Trophoblast cell (in vitro differentiated cells and primary cell): ENCODE results near the gene PXT1.

ENCODE experiments used
- DNase-seq, 2 donors: peaks; one replicate each; pipeline ENCODE4 v3.0.0-alpha.2; 2016
- H2AFZ ChIP-seq: 2 replicates; pipeline ENCODE4 v1.6.1; 2013; ENCODE audit warnings: low read length, moderate library complexity, mild to moderate bottlenecking; ENCODE audit not compliant: insufficient read depth, poor library complexity
- H2AK5ac ChIP-seq: 2 replicates; pipeline ENCODE4 v1.6.1; 2013; ENCODE audit warnings: mild to moderate bottlenecking, low read length
- H2BK120ac ChIP-seq: 2 replicates; pipeline ENCODE4 v1.6.1; 2013; ENCODE audit warnings: low read length, mild to moderate bottlenecking, moderate library complexity; ENCODE audit not compliant: insufficient read depth, poor library complexity
- H2BK12ac ChIP-seq: 2 replicates; pipeline ENCODE4 v1.6.1; 2013; ENCODE audit warnings: mild to moderate bottlenecking, low read length, moderate library complexity
- H2BK5ac ChIP-seq: 2 replicates; pipeline ENCODE4 v1.6.1; 2013; ENCODE audit warnings: low read length, low read depth, moderate library complexity, mild to moderate bottlenecking; ENCODE audit not compliant: poor library complexity
- H3K14ac ChIP-seq: 2 replicates; pipeline ENCODE4 v1.6.1; 2013; ENCODE audit warnings: mild to moderate bottlenecking, low read length
- H3K18ac ChIP-seq: 2 replicates; pipeline ENCODE4 v1.6.1; 2013; ENCODE audit warnings: mild to moderate bottlenecking, low read length
- H3K23ac ChIP-seq: 2 replicates; pipeline ENCODE4 v1.6.1; 2013; ENCODE audit warnings: low read length
- H3K27ac ChIP-seq: 2 replicates; pipeline ENCODE4 v1.5.1; 2013; ENCODE audit warnings: low read depth, mild to moderate bottlenecking, inconsistent platforms, low read length, moderate library complexity
- H3K27me3 ChIP-seq: 2 replicates; pipeline ENCODE4 v1.6.1; 2013; ENCODE audit warnings: inconsistent platforms, mild to moderate bottlenecking, low read length, moderate library complexity; ENCODE audit not compliant: insufficient read depth
- H3K36me3 ChIP-seq, 2 experiments: 1 replicate in 1 of 2; 2 replicates in 1 of 2; pipeline ENCODE4 v1.6.1; 2013; ENCODE audit warnings: low read length in 2 of 2, mild to moderate bottlenecking in 2 of 2, moderate library complexity in 1 of 2; ENCODE audit not compliant: insufficient read depth in 2 of 2, control insufficient read depth in 1 of 2
- H3K4ac ChIP-seq: 2 replicates; pipeline ENCODE4 v1.6.1; 2013; ENCODE audit warnings: low read depth, mild to moderate bottlenecking, low read length, moderate library complexity
- H3K4me1 ChIP-seq, 2 experiments: 1 replicate in 1 of 2; 2 replicates in 1 of 2; pipeline ENCODE4 v1.6.1; 2013; ENCODE audit warnings: low read length in 2 of 2, mild to moderate bottlenecking in 2 of 2, moderate library complexity in 1 of 2; ENCODE audit not compliant: insufficient read depth in 2 of 2, control insufficient read depth in 1 of 2
- H3K4me2 ChIP-seq: 2 replicates; pipeline ENCODE4 v1.6.1; 2013; ENCODE audit warnings: inconsistent platforms, mild to moderate bottlenecking, low read length, moderate library complexity
- H3K4me3 ChIP-seq: 2 replicates; pipeline ENCODE4 v1.5.1; 2013; ENCODE audit warnings: mild to moderate bottlenecking, low read depth, low read length, inconsistent platforms
- H3K79me1 ChIP-seq: one replicate; pipeline ENCODE4 v1.6.1; 2013; ENCODE audit warnings: low read length
- H3K79me2 ChIP-seq: 2 replicates; pipeline ENCODE4 v1.6.1; 2013; ENCODE audit warnings: low read length, mild to moderate bottlenecking; ENCODE audit not compliant: control insufficient read depth, insufficient read depth, poor library complexity
- H3K9ac ChIP-seq: 2 replicates; pipeline ENCODE4 v1.6.1; 2013; ENCODE audit warnings: mild to moderate bottlenecking, low read length
- H3K9me3 ChIP-seq: 2 replicates; pipeline ENCODE4 v1.6.1; 2013; ENCODE audit warnings: low read depth, mild to moderate bottlenecking, control low read depth, inconsistent platforms, low read length; ENCODE audit not compliant: insufficient read depth
- H4K12ac ChIP-seq: 2 replicates; pipeline ENCODE4 v1.6.1; 2013; ENCODE audit warnings: low read depth, mild to moderate bottlenecking, low read length, moderate library complexity
- H4K8ac ChIP-seq: 2 replicates; pipeline ENCODE4 v1.6.1; 2013; ENCODE audit warnings: low read depth, mild to moderate bottlenecking, low read length, moderate library complexity
- H4K91ac ChIP-seq: one replicate; pipeline ENCODE4 v1.6.1; 2013; ENCODE audit warnings: low read depth, mild to moderate bottlenecking, low read length, moderate library complexity
- WGBS: extraction: QIAGEN DNeasy Blood & Tissue Kit; methylation state at CpG from one replicate; pipeline ENCODE4 v1.1.7; 2013; ENCODE audit warnings: missing lambda C conversion rate; ENCODE audit not compliant: insufficient read length, insufficient coverage; ENCODE audit errors: extremely low coverage; 5-methylcytosine and 5-hydroxymethylcytosine counted together

Gene PXT1

GRCh38 chr6:36467625-36468024 is 25.0 kb upstream of the PXT1 start:
- H3K27me3 ChIP-seq, result no peaks in the 10 kb centered on the region
- no peaks in the 10 kb centered on the region for H3K79me2 ChIP-seq
- WGBS, result no CpG with 5 or more reads among the region's 3 CpGs
- peaks cover 10 to 12% of the 10 kb centered on the region in 2 experiments for H3K36me3 ChIP-seq
- H4K12ac ChIP-seq, result no peak overlapping the region
- no peak overlapping the region for H3K23ac ChIP-seq
- no peak overlapping the region for H2BK12ac ChIP-seq
- no peak overlapping the region for H3K18ac ChIP-seq
- H3K4me2 ChIP-seq, result no peak overlapping the region
- no peak overlapping the region for H2BK120ac ChIP-seq
- H2BK5ac ChIP-seq, result no peak overlapping the region
- no peak overlapping the region for H4K8ac ChIP-seq
- no peak overlapping the region for H3K9ac ChIP-seq
- no peak overlapping the region for H4K91ac ChIP-seq
- H2AFZ ChIP-seq, result no peak overlapping the region
- H3K9me3 ChIP-seq, result peaks cover 2% of the 10 kb centered on the region
- no peak overlapping the region for H3K4ac ChIP-seq
- no peak overlapping the region for H3K4me3 ChIP-seq
- DNase-seq, result no peak
- no peak overlapping the region for H3K27ac ChIP-seq
- H3K4me1 ChIP-seq, result no peaks in the 10 kb centered on the region
- no peaks in the 10 kb centered on the region for H3K79me1 ChIP-seq
- H2AK5ac ChIP-seq, result no peak overlapping the region
- H3K14ac ChIP-seq, result no peak overlapping the region

GRCh38 chr6:36464233-36464632 is 21.6 kb upstream of the PXT1 start:
- WGBS, result no CpG with 5 or more reads among the region's 1 CpG
- no peak overlapping the region for H3K9ac ChIP-seq
- no peak overlapping the region for H2AK5ac ChIP-seq
- no peak overlapping the region for H3K14ac ChIP-seq
- no peak overlapping the region for H2AFZ ChIP-seq
- no peak overlapping the region for H2BK120ac ChIP-seq
- peaks cover 0 to 4% of the 10 kb centered on the region in 2 experiments for H3K36me3 ChIP-seq
- no peak overlapping the region for H4K91ac ChIP-seq
- no peak for DNase-seq
- no peak overlapping the region for H4K12ac ChIP-seq
- H3K23ac ChIP-seq, result peak overlapping the region; percentile 90
- no peak overlapping the region for H2BK5ac ChIP-seq
- H3K4me1 ChIP-seq, result no peaks in the 10 kb centered on the region
- no peak overlapping the region for H3K18ac ChIP-seq
- H3K79me2 ChIP-seq, result no peaks in the 10 kb centered on the region
- no peak overlapping the region for H3K4me2 ChIP-seq
- no peak overlapping the region for H3K4ac ChIP-seq
- H3K9me3 ChIP-seq, result peaks cover 2% of the 10 kb centered on the region
- H3K4me3 ChIP-seq, result no peak overlapping the region
- H2BK12ac ChIP-seq, result no peak overlapping the region
- H3K79me1 ChIP-seq, result no peaks in the 10 kb centered on the region
- H4K8ac ChIP-seq, result no peak overlapping the region
- no peaks in the 10 kb centered on the region for H3K27me3 ChIP-seq
- H3K27ac ChIP-seq, result no peak overlapping the region

GRCh38 chr6:36463676-36464075 is 21.0 kb upstream of the PXT1 start:
- DNase-seq, result no peak
- peaks cover 0 to 4% of the 10 kb centered on the region in 2 experiments for H3K36me3 ChIP-seq
- no peaks in the 10 kb centered on the region for H3K79me2 ChIP-seq
- WGBS, result no CpG with 5 or more reads among the region's 1 CpG
- H3K4me2 ChIP-seq, result no peak overlapping the region
- no peaks in the 10 kb centered on the region for H3K27me3 ChIP-seq
- no peak overlapping the region for H4K12ac ChIP-seq
- H3K18ac ChIP-seq, result no peak overlapping the region
- H3K14ac ChIP-seq, result no peak overlapping the region
- peaks cover 2% of the 10 kb centered on the region for H3K9me3 ChIP-seq
- no peak overlapping the region for H2BK12ac ChIP-seq
- H4K8ac ChIP-seq, result no peak overlapping the region
- no peak overlapping the region for H3K9ac ChIP-seq
- no peak overlapping the region for H2AK5ac ChIP-seq
- H3K79me1 ChIP-seq, result no peaks in the 10 kb centered on the region
- H4K91ac ChIP-seq, result no peak overlapping the region
- no peak overlapping the region for H2BK5ac ChIP-seq
- H3K23ac ChIP-seq, result no peak overlapping the region
- H3K4me3 ChIP-seq, result no peak overlapping the region
- H3K4me1 ChIP-seq, result no peaks in the 10 kb centered on the region
- no peak overlapping the region for H3K4ac ChIP-seq
- H2BK120ac ChIP-seq, result no peak overlapping the region
- H3K27ac ChIP-seq, result no peak overlapping the region
- no peak overlapping the region for H2AFZ ChIP-seq

- H4K8ac ChIP-seq, result no peak overlapping the region
- H3K27me3 ChIP-seq, result no peaks in the 10 kb centered on the region
- no peak overlapping the region for H4K12ac ChIP-seq
- H3K18ac ChIP-seq, result no peak overlapping the region
- no peak overlapping the region for H2BK120ac ChIP-seq
- no peak overlapping the region for H3K23ac ChIP-seq
- no peak overlapping the region for H2AK5ac ChIP-seq
- H3K4me2 ChIP-seq, result no peak overlapping the region
- H3K79me1 ChIP-seq, result no peaks in the 10 kb centered on the region
- H3K14ac ChIP-seq, result no peak overlapping the region
- H2BK12ac ChIP-seq, result no peak overlapping the region
- H3K4ac ChIP-seq, result no peak overlapping the region
- no peak overlapping the region for H3K4me3 ChIP-seq
- H3K27ac ChIP-seq, result no peak overlapping the region
- no peak overlapping the region for H3K9ac ChIP-seq
- H3K36me3 ChIP-seq, result peaks cover 1 to 5% of the 10 kb centered on the region in 2 experiments
- no peak overlapping the region for H2BK5ac ChIP-seq
- no peak overlapping the region for H4K91ac ChIP-seq
- no peak overlapping the region for H2AFZ ChIP-seq
- peaks cover 0 to under 1% of the 10 kb centered on the region in 2 experiments for H3K4me1 ChIP-seq
- H3K9me3 ChIP-seq, result peaks cover 2% of the 10 kb centered on the region
- WGBS, result no CpG with 5 or more reads among the region's 3 CpGs
- H3K79me2 ChIP-seq, result peaks cover 9% of the 10 kb centered on the region
- DNase-seq, result no peak
These were observed 19.0 kb upstream of the PXT1 start for GRCh38 chr6:36461646-36462045.
